Lung (tissue), 12 donors: ENCODE data around the gene SLC51A. TPM values are rescaled to one million over a fixed set of nuclear protein-coding genes. Genes with fewer than 3 reads are reported as not detected.
A peak's percentile ranks its signal among the peaks of the same experiment; 100 is the strongest.
"Not testable (repeated sequence)": the region's sequence is repeated elsewhere in the genome, so short reads cannot be mapped to it uniquely, and the experiment has no call there.

Experiments used
- ATAC-seq: fragments of 200-7000 bp; cut with Tn5 transposase; one replicate; pipeline ENCODE4 v1.9.1; 2020; ENCODE audit warnings: moderate number of reproducible peaks; ENCODE audit not compliant: insufficient read depth, low FRiP score
- DNase-seq, 3 donors: peaks; one replicate each; pipeline ENCODE4 v3.0.0-alpha.2; 2013 to 2017
- H3K27ac ChIP-seq, 2 donors: one replicate each; pipeline ENCODE4 v1.5.1; 2013; ENCODE audit warnings: mild to moderate bottlenecking in 2 of 2, moderate library complexity in 2 of 2, control low read depth in 1 of 2, inconsistent platforms in 1 of 2, low read depth in 1 of 2, low read length in 1 of 2
- H3K27me3 ChIP-seq, 3 donors: one replicate each; pipeline ENCODE4 v1.5.1; 2013; ENCODE audit warnings: low read length in 2 of 3; ENCODE audit not compliant: control insufficient read depth in 3 of 3, insufficient read depth in 3 of 3
- H3K36me3 ChIP-seq, 4 donors: one replicate each; pipeline ENCODE4 v1.5.1; 2013; ENCODE audit warnings: low read length in 4 of 4, mild to moderate bottlenecking in 1 of 4, moderate library complexity in 1 of 4; ENCODE audit not compliant: control insufficient read depth in 4 of 4, insufficient read depth in 4 of 4
- H3K4me1 ChIP-seq, 5 donors: one replicate each; pipeline ENCODE4 v1.5.1; 2013; ENCODE audit warnings: low read length in 5 of 5, mild to moderate bottlenecking in 2 of 5, moderate library complexity in 1 of 5; ENCODE audit not compliant: control insufficient read depth in 5 of 5, insufficient read depth in 5 of 5
- H3K4me3 ChIP-seq: one replicate; pipeline ENCODE4 v1.5.1; 2013; ENCODE audit warnings: mild to moderate bottlenecking, control low read depth, moderate library complexity
- H3K9ac ChIP-seq, 2 donors: one replicate each; pipeline ENCODE4 v1.5.1; 2013; ENCODE audit warnings: low read length in 2 of 2, control low read depth in 1 of 2; ENCODE audit not compliant: insufficient read depth in 1 of 2
- H3K9me3 ChIP-seq, 4 donors: one replicate each; pipeline ENCODE4 v1.5.1; 2013; ENCODE audit warnings: low read length in 3 of 4, mild to moderate bottlenecking in 1 of 4, moderate library complexity in 1 of 4; ENCODE audit not compliant: control insufficient read depth in 4 of 4, insufficient read depth in 3 of 4
- CTCF ChIP-seq: IDR thresholded peaks from 2 replicates; pipeline ENCODE4 v1.5.1; 2012; ENCODE audit warnings: mild to moderate bottlenecking; ENCODE audit errors: control extremely low read depth, extremely low read depth
- WGBS, 2 donors: extraction: QIAGEN DNeasy Blood & Tissue Kit; methylation state at CpG; one replicate each; pipeline ENCODE4 v1.1.7; 2013; 5-methylcytosine and 5-hydroxymethylcytosine counted together
- polyA plus RNA-seq, 2 donors: library from polyadenylated mRNA; stranded (reverse); fragments of 200-250 nt; gene quantifications; one replicate each; pipeline ENCODE4 v1.2.1, GENCODE V29; 2013
- total RNA-seq, 2 donors: library from RNA; depleted of rRNA in 1 of 2; stranded (reverse); fragments of >200 nt in 1 of 2; gene quantifications; one replicate each; pipeline ENCODE4 v1.2.1, GENCODE V29; 2014 to 2021
- donor health status: control.
- donor health status: control.
- donor health status: Bipolar disorder and iron deficiency.
- donor health status: healthy.
- donor health status: DM: yes; HTN: yes; CAD: no.

The SLC51A gene
- total and polyA plus RNA-seq, 4 donors = 0.73 to 7.2 (median 1.9) TPM

DNA sequence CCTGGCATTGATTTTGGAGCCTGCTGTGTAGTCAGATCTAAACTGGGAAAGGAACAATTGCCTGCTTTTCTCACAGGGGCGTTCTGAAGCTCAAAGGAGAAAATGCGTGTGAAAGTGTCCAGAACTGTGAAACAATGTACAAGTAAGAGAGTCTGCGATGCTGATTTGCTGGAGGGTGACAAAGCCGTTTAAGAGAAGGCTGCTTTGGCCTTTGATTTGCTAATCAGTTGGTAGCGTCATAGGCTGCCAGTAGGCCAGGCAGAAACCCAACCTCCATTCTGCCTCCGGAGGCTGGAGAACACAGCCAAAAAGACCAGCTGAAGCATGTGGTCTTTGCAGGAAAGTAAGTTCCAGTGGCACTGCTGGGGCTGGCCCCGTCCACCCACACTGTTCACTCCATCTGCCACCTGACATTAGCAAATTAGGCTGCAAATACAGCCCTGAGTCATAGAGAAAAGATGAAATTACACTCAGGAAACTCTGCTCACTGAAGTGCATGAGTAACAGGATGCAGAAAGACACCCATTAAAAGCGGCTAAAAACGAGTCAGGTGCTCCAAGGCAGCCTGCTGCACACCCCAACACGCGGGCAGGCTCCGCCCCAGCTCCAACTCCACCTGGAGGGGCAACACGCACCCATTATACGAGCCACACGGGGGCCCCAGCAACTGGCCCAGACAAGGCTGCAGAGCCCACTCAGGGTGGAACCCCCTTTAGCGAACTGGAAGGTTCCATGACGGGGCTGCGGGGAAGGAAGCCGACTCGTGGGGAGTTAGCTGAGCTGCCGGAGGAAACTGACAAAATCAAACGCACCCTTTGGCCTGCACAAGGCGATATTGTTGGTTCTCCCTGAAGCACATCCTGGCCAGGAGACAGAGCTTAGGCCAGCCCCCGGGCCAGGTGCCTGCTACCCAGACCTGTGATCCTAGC, 36.7 kb upstream of the SLC51A start:
- no peak for TF ChIP-seq CTCF
- H3K27me3 ChIP-seq = no peaks in the 10 kb centered on the region
- 27 to 45% methylated on average over 24 of the region's 24 CpGs for WGBS, 2 donors
- H3K36me3 ChIP-seq = no peaks in the 10 kb centered on the region
- H3K4me3 ChIP-seq = no peak overlapping the region
- no peak overlapping the region for H3K9ac ChIP-seq
- ATAC-seq (peak; percentile 79), DNase-seq (no peak)
- H3K9me3 ChIP-seq = no peaks in the 10 kb centered on the region
- H3K27ac ChIP-seq = peak overlapping the region in 1 of 2 donors; percentile 54
- H3K4me1 ChIP-seq = peaks cover 0 to 4% (median 0%) of the 10 kb centered on the region in 5 donors

DNA sequence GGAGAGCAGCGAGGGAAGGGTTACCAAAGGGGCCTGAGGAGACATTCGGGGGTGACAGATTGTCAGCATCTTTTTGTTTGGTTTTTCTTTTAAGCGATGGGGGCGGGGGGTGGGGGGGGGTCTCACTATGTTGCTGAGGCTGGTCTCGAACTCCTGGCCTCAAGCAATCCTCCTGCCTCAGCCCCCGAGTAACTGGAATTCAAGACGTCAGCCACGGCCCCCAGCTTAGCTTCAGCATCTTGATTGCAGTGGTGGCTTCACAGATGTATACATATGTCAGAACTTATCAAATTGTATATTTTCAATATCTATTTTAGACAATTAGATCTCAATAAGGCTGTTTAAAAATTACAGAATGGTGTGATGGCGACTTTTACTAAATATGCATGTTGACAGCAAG, 36.0 kb upstream of the SLC51A start:
- Histone ChIP-seq H3K27ac (peak overlapping the region in 1 of 2 donors; percentile 54), H3K4me3 (no peak overlapping the region), H3K36me3 (no peaks in the 10 kb centered on the region), H3K9me3 (no peaks in the 10 kb centered on the region), H3K4me1 (peaks cover 0 to 4% (median 0%) of the 10 kb centered on the region in 5 donors), H3K27me3 (no peaks in the 10 kb centered on the region), H3K9ac (no peak overlapping the region)
- DNase-seq = no peak
- no peak for TF ChIP-seq CTCF
- WGBS, 2 donors = 80 to 81% methylated on average over 9 of the region's 9 CpGs
- ATAC-seq = no peak

- Histone ChIP-seq H3K27ac (no peak overlapping the region), H3K36me3 (no peaks in the 10 kb centered on the region), H3K9ac (no peak overlapping the region), H3K9me3 (no peaks in the 10 kb centered on the region), H3K4me3 (no peak overlapping the region), H3K27me3 (no peaks in the 10 kb centered on the region), H3K4me1 (peaks cover 0 to 4% (median 0%) of the 10 kb centered on the region in 5 donors)
- no peak for ATAC-seq
- no peak for DNase-seq
- no peak for TF ChIP-seq CTCF
- 80 to 84% methylated on average over 10 of the region's 10 CpGs for WGBS, 2 donors
Observed at GRCh38 chr3:196181127-196181546, 35.2 kb upstream of the SLC51A start.

GRCh38 chr3:196184169-196184432, 32.2 kb upstream of the SLC51A start:
- DNase-seq, H3K36me3 ChIP-seq, H3K4me3 ChIP-seq, H3K27ac ChIP-seq, H3K9me3 ChIP-seq, H3K27me3 ChIP-seq, ATAC-seq, H3K9ac ChIP-seq, H3K4me1 ChIP-seq: not testable (repeated sequence)
- 96 to 97% methylated on average over 4 of the region's 4 CpGs for WGBS, 2 donors
